Lung (tissue), 12 donors: Measurements from ENCODE around the gene ADGRD1. TPM values are rescaled to one million over a fixed set of nuclear protein-coding genes. Genes with fewer than 3 reads are reported as not detected.
"Not testable (repeated sequence)": the region's sequence is repeated elsewhere in the genome, so short reads cannot be mapped to it uniquely, and the experiment has no call there.

Experiments used
- ATAC-seq: fragments of 200-7000 bp; cut with Tn5 transposase; one replicate; pipeline ENCODE4 v1.9.1; 2020; ENCODE audit warnings: moderate number of reproducible peaks; ENCODE audit not compliant: insufficient read depth, low FRiP score
- DNase-seq, 3 donors: peaks; one replicate each; pipeline ENCODE4 v3.0.0-alpha.2; 2013 to 2017
- H3K27ac ChIP-seq, 2 donors: one replicate each; pipeline ENCODE4 v1.5.1; 2013; ENCODE audit warnings: mild to moderate bottlenecking in 2 of 2, moderate library complexity in 2 of 2, control low read depth in 1 of 2, inconsistent platforms in 1 of 2, low read depth in 1 of 2, low read length in 1 of 2
- H3K27me3 ChIP-seq, 3 donors: one replicate each; pipeline ENCODE4 v1.5.1; 2013; ENCODE audit warnings: low read length in 2 of 3; ENCODE audit not compliant: control insufficient read depth in 3 of 3, insufficient read depth in 3 of 3
- H3K36me3 ChIP-seq, 4 donors: one replicate each; pipeline ENCODE4 v1.5.1; 2013; ENCODE audit warnings: low read length in 4 of 4, mild to moderate bottlenecking in 1 of 4, moderate library complexity in 1 of 4; ENCODE audit not compliant: control insufficient read depth in 4 of 4, insufficient read depth in 4 of 4
- H3K4me1 ChIP-seq, 5 donors: one replicate each; pipeline ENCODE4 v1.5.1; 2013; ENCODE audit warnings: low read length in 5 of 5, mild to moderate bottlenecking in 2 of 5, moderate library complexity in 1 of 5; ENCODE audit not compliant: control insufficient read depth in 5 of 5, insufficient read depth in 5 of 5
- H3K4me3 ChIP-seq: one replicate; pipeline ENCODE4 v1.5.1; 2013; ENCODE audit warnings: mild to moderate bottlenecking, control low read depth, moderate library complexity
- H3K9ac ChIP-seq, 2 donors: one replicate each; pipeline ENCODE4 v1.5.1; 2013; ENCODE audit warnings: low read length in 2 of 2, control low read depth in 1 of 2; ENCODE audit not compliant: insufficient read depth in 1 of 2
- H3K9me3 ChIP-seq, 4 donors: one replicate each; pipeline ENCODE4 v1.5.1; 2013; ENCODE audit warnings: low read length in 3 of 4, mild to moderate bottlenecking in 1 of 4, moderate library complexity in 1 of 4; ENCODE audit not compliant: control insufficient read depth in 4 of 4, insufficient read depth in 3 of 4
- CTCF ChIP-seq: IDR thresholded peaks from 2 replicates; pipeline ENCODE4 v1.5.1; 2012; ENCODE audit warnings: mild to moderate bottlenecking; ENCODE audit errors: control extremely low read depth, extremely low read depth
- WGBS, 2 donors: extraction: QIAGEN DNeasy Blood & Tissue Kit; methylation state at CpG; one replicate each; pipeline ENCODE4 v1.1.7; 2013; 5-methylcytosine and 5-hydroxymethylcytosine counted together
- polyA plus RNA-seq, 2 donors: library from polyadenylated mRNA; stranded (reverse); fragments of 200-250 nt; gene quantifications; one replicate each; pipeline ENCODE4 v1.2.1, GENCODE V29; 2013
- total RNA-seq, 2 donors: library from RNA; depleted of rRNA in 1 of 2; stranded (reverse); fragments of >200 nt in 1 of 2; gene quantifications; one replicate each; pipeline ENCODE4 v1.2.1, GENCODE V29; 2014 to 2021
- donor health status: control.
- donor health status: control.
- donor health status: Bipolar disorder and iron deficiency.
- donor health status: healthy.
- donor health status: DM: yes; HTN: yes; CAD: no.

The ADGRD1 gene
- total and polyA plus RNA-seq, 4 donors = 23.5 to 85.6 (median 46.7) TPM

- ATAC-seq (peak; percentile 76), DNase-seq (peak in 2 of 3 donors; percentile 6 to 39)
- 70 to 78% methylated on average over 37 to 38 of the region's 38 CpGs for WGBS, 2 donors
- no peak overlapping the region for H3K9ac ChIP-seq
- H3K9me3 ChIP-seq = peaks cover 0 to 3% (median 0%) of the 10 kb centered on the region in 4 donors
- peak overlapping the region in 1 of 2 donors; percentile 56 for H3K27ac ChIP-seq
- H3K36me3 ChIP-seq = no peaks in the 10 kb centered on the region
- no peaks in the 10 kb centered on the region for H3K27me3 ChIP-seq
- TF ChIP-seq CTCF = no peak
- H3K4me1 ChIP-seq = peaks cover 0 to 15% (median 2%) of the 10 kb centered on the region in 5 donors
- no peak overlapping the region for H3K4me3 ChIP-seq
Observed at GRCh38 chr12:130933269-130933995, 20.3 kb upstream of the ADGRD1 start.

GRCh38 chr12:130934753-130935152 lies 19.0 kb upstream of the ADGRD1 start:
- H3K36me3 ChIP-seq = no peaks in the 10 kb centered on the region
- peaks cover 0 to 3% (median 0%) of the 10 kb centered on the region in 4 donors for H3K9me3 ChIP-seq
- TF ChIP-seq CTCF = no peak
- no peak overlapping the region for H3K9ac ChIP-seq
- no peaks in the 10 kb centered on the region for H3K27me3 ChIP-seq
- no peak for ATAC-seq
- peaks cover 0 to 12% (median 2%) of the 10 kb centered on the region in 5 donors for H3K4me1 ChIP-seq
- H3K4me3 ChIP-seq = no peak overlapping the region
- WGBS, 2 donors = 88 to 93% methylated on average over 2 of the region's 2 CpGs
- H3K27ac ChIP-seq = no peak overlapping the region
- no peak for DNase-seq

DNA sequence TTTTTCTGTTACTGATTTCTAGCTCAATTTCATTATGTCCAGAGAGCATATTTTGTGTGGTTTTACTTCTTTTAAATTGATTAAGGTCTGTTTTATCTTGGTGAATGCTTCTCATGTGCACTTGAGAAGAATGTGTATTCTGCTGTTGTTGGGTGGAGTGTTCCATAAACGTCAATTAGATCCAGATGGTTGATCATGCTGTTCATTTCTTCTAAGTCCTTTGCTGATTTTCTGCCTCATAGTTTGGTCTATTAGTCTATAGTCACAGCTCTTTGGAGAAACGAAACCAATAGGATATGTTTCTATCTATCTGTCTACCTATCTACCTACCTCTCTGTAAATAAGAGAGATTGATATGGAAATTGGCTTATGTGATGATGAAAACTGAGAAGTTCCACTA lies 17.1 kb upstream of the ADGRD1 start:
- Histone ChIP-seq H3K4me3 (no peak overlapping the region), H3K27ac (no peak overlapping the region), H3K9ac (no peak overlapping the region), H3K36me3 (no peaks in the 10 kb centered on the region), H3K9me3 (peaks cover 0 to 8% (median 1%) of the 10 kb centered on the region in 4 donors), H3K4me1 (peaks cover 0 to 12% (median 2%) of the 10 kb centered on the region in 5 donors), H3K27me3 (no peaks in the 10 kb centered on the region)
- WGBS, 2 donors = 82 to 84% methylated on average over 2 of the region's 2 CpGs
- no peak for TF ChIP-seq CTCF
- ATAC-seq = no peak
- no peak for DNase-seq

GRCh38 chr12:130937063-130937462 lies 16.6 kb upstream of the ADGRD1 start:
- H3K9me3 ChIP-seq = peaks cover 0 to 8% (median 1%) of the 10 kb centered on the region in 4 donors
- no peak for DNase-seq
- no peaks in the 10 kb centered on the region for H3K27me3 ChIP-seq
- H3K27ac ChIP-seq = no peak overlapping the region
- 88 to 91% methylated on average over 2 of the region's 2 CpGs for WGBS, 2 donors
- no peak overlapping the region for H3K9ac ChIP-seq
- H3K36me3 ChIP-seq = no peaks in the 10 kb centered on the region
- no peak for ATAC-seq
- TF ChIP-seq CTCF = no peak
- no peak overlapping the region for H3K4me3 ChIP-seq
- peaks cover 0 to 12% (median 2%) of the 10 kb centered on the region in 5 donors for H3K4me1 ChIP-seq

GRCh38 chr12:130937546-130937945 lies 16.2 kb upstream of the ADGRD1 start:
- not testable (repeated sequence) for H3K4me1 ChIP-seq, ATAC-seq, H3K27me3 ChIP-seq, DNase-seq, H3K9me3 ChIP-seq, H3K4me3 ChIP-seq, H3K27ac ChIP-seq, H3K9ac ChIP-seq, H3K36me3 ChIP-seq
- 96 to 99% methylated on average over 3 of the region's 3 CpGs for WGBS, 2 donors
